HepG2 (cell line): ENCODE data around the gene MPST. TPM values are rescaled to one million over a fixed set of nuclear protein-coding genes. Genes with fewer than 3 reads are reported as not detected.
A peak's percentile ranks its signal among the peaks of the same experiment; 100 is the strongest.

Experiments
- AGO2 ChIP-seq: fragments of 200-400 bp; formaldehyde crosslinking; optimal IDR thresholded peaks from 2 replicates; pipeline ENCODE3; 2017; ENCODE audit warnings: mild to moderate bottlenecking, low read depth, low read length, moderate library complexity
- CREB1 ChIP-seq, 2 experiments: fragments of 450-650 bp in 1 of 2; IDR thresholded peaks; 2 replicates each; pipeline ENCODE4 v1.6.1; 2016 to 2017; ENCODE audit warnings: control low read depth in 1 of 2, mild to moderate bottlenecking in 1 of 2, missing compliant biosample characterization in 1 of 2, missing genetic modification characterization in 1 of 2
- CTCF ChIP-seq: sonication (generic); formaldehyde crosslinking; IDR thresholded peaks from 2 replicates; pipeline ENCODE4 v1.5.0; 2020; ENCODE audit warnings: mild to moderate bottlenecking, missing genetic modification reagents, moderate library complexity
- FUBP1 ChIP-seq: sonication (generic); formaldehyde crosslinking; IDR thresholded peaks from 2 replicates; pipeline ENCODE4 v1.5.1; 2020; ENCODE audit warnings: missing genetic modification reagents, mild to moderate bottlenecking, borderline replicate concordance
- HOXD1 ChIP-seq: sonication (generic); formaldehyde crosslinking; IDR thresholded peaks from 2 replicates; pipeline ENCODE4 v1.5.0; 2020; ENCODE audit warnings: missing genetic modification reagents
- JUND ChIP-seq: sonication (generic); formaldehyde crosslinking; IDR thresholded peaks from 2 replicates; pipeline ENCODE4 v1.8.0; 2022; ENCODE audit warnings: mild to moderate bottlenecking, missing genetic modification reagents
- KLF12 ChIP-seq: sonication (generic); formaldehyde crosslinking; IDR thresholded peaks from 2 replicates; pipeline ENCODE4 v1.4.0; 2020; ENCODE audit warnings: missing genetic modification reagents, borderline replicate concordance
- MAX ChIP-seq: IDR thresholded peaks from 2 replicates; pipeline ENCODE4 v1.6.1; 2012; ENCODE audit warnings: inconsistent platforms
- NCOR1 ChIP-seq: fragments of 200-600 bp; sonication (generic); IDR thresholded peaks from 2 replicates; pipeline ENCODE4 v1.7.0; 2017; ENCODE audit warnings: antibody characterized with exemption, low read length, borderline replicate concordance
- NPAS2 ChIP-seq: sonication (generic); formaldehyde crosslinking; IDR thresholded peaks from 2 replicates; pipeline ENCODE4 v1.8.0; 2022; ENCODE audit warnings: mild to moderate bottlenecking, missing genetic modification reagents, borderline replicate concordance
- SAFB2 ChIP-seq: sonication (generic); formaldehyde crosslinking; IDR thresholded peaks from 2 replicates; pipeline ENCODE4 v1.5.1; 2020; ENCODE audit warnings: missing genetic modification reagents, low read depth, mild to moderate bottlenecking, borderline replicate concordance
- YEATS4 ChIP-seq: sonication (generic); formaldehyde crosslinking; IDR thresholded peaks from 2 replicates; pipeline ENCODE4 v1.4.0; 2020; ENCODE audit warnings: missing genetic modification reagents, borderline replicate concordance
- ZNF331 ChIP-seq: sonication (generic); formaldehyde crosslinking; IDR thresholded peaks from 2 replicates; pipeline ENCODE4 v1.4.0; 2020; ENCODE audit warnings: missing genetic modification reagents
- ZNF512B ChIP-seq: sonication (generic); formaldehyde crosslinking; IDR thresholded peaks from 2 replicates; pipeline ENCODE4 v1.5.1; 2020; ENCODE audit warnings: missing genetic modification reagents, mild to moderate bottlenecking, borderline replicate concordance
- ZNF710 ChIP-seq: sonication (generic); formaldehyde crosslinking; IDR thresholded peaks from 2 replicates; pipeline ENCODE4 v1.5.0; 2020; ENCODE audit warnings: mild to moderate bottlenecking, missing genetic modification reagents, borderline replicate concordance
- ZNF790 ChIP-seq: sonication (generic); formaldehyde crosslinking; IDR thresholded peaks from 2 replicates; pipeline ENCODE4 v1.8.0; 2022; ENCODE audit warnings: missing genetic modification reagents, mild to moderate bottlenecking, borderline replicate concordance
- ZNF841 ChIP-seq: sonication (generic); formaldehyde crosslinking; IDR thresholded peaks from 2 replicates; pipeline ENCODE4 v1.8.1; 2023; ENCODE audit warnings: missing genetic modification reagents, borderline replicate concordance
- ZSCAN22 ChIP-seq: sonication (generic); formaldehyde crosslinking; IDR thresholded peaks from 2 replicates; pipeline ENCODE4 v1.4.0; 2020; ENCODE audit warnings: mild to moderate bottlenecking, missing genetic modification reagents
- polyA plus RNA-seq, 8 experiments: library from polyadenylated mRNA; depleted of rRNA in 3 of 8; stranded (reverse) in 7 of 8; unstranded in 1 of 8; fragments of >200 nt; fragmentation: Illumina TruSeq in 4 of 8; extraction: Trizol in 4 of 8; gene quantifications; 2 replicates each; pipeline versions ENCODE4 v1.2.1 to v1.2.3, GENCODE V29; 2011 to 2016; ENCODE audit warnings: low read depth in 4 of 8, missing spikeins in 1 of 8, mixed read lengths in 1 of 8; ENCODE audit not compliant: insufficient read depth in 1 of 8
- total RNA-seq, 5 experiments: library from RNA; depleted of rRNA; stranded (reverse); fragments of >200 nt; fragmentation: Illumina TruSeq; extraction: Trizol; gene quantifications; 2 replicates each; pipeline ENCODE4 v1.2.3, GENCODE V29; 2016; ENCODE audit warnings: low read depth in 1 of 5

MPST gene
- total and polyA plus RNA-seq, 2 of the 13 experiments (the other 11 are each of a cell fraction or from before 2014, with no cell fraction given): 133 to 141 TPM

GRCh38 chr22:37019309-37020191, at the start of gene MPST, which contains the start of gene TST (continued):
- TF ChIP-seq ZNF512B (no peak), AGO2 (peak; percentile 30), NPAS2 (CRISPR knock-in tag) (no peak), CREB1 (IDR thresholded peaks at IDR 0.05) (no peak), CREB1 (CRISPR knock-in tag; IDR thresholded peaks at IDR 0.05) (no peak), CTCF (CRISPR knock-in tag) (0 out of 2 replicates have a peak, but pooled peaks have one; percentile 8), FUBP1 (no peak), ZSCAN22 (CRISPR knock-in tag) (no peak), ZNF841 (CRISPR knock-in tag) (no peak), NCOR1 (no peak), MAX (peak; percentile 60), SAFB2 (CRISPR knock-in tag) (no peak), HOXD1 (CRISPR knock-in tag) (no peak), KLF12 (CRISPR knock-in tag) (no peak), YEATS4 (CRISPR knock-in tag) (peak; percentile 14; the same call in 1 of the 2 replicates), ZNF710 (CRISPR knock-in tag) (no peak), ZNF331 (CRISPR knock-in tag) (no peak), ZNF790 (no peak), JUND (CRISPR knock-in tag) (no peak)
